ACHN (cell line): ENCODE data around the gene LIFR.
A peak's percentile ranks its signal among the peaks of the same experiment; 100 is the strongest.

Experiments used
- DNase-seq: peaks from one replicate; pipeline ENCODE4 v3.0.0-alpha.2; 2015
- in situ Hi-C: cut with HindIII; loops from 2 replicates; pipeline ENCODE4 v1.10.0; 2017; ENCODE audit warnings: low sequenced_read_pairs, low pct_ligation_motif_present, low pct_unique_long_range_greater_than_20kb

LIFR gene

GRCh38 chr5:38555354-38556087 lies 925 bp downstream of the LIFR start:
- in situ Hi-C loops, result no loop called here
- no peak for DNase-seq

- in situ Hi-C loops, result no loop called here
- DNase-seq, result no peak
These were observed 1.6 kb downstream of the LIFR start for GRCh38 chr5:38554861-38555260.

- in situ Hi-C loops, result no loop called here
- no peak for DNase-seq
These were observed 2.0 kb downstream of the LIFR start for GRCh38 chr5:38554403-38554802.

- in situ Hi-C loops, result no loop called here
- DNase-seq, result no peak
These were observed 3.4 kb downstream of the LIFR start for GRCh38 chr5:38553001-38553521.

- peak; percentile 63 for DNase-seq
- in situ Hi-C loops, result no loop called here
These were observed 5.1 kb downstream of the LIFR start for GRCh38 chr5:38551030-38552017.

- in situ Hi-C loops, result no loop called here
- peak; percentile 43 for DNase-seq
These were observed 8.2 kb downstream of the LIFR start for GRCh38 chr5:38548064-38548759.

GRCh38 chr5:38547257-38547656 lies 9.2 kb downstream of the LIFR start:
- in situ Hi-C loops, result no loop called here

GRCh38 chr5:38546691-38547146 lies 9.7 kb downstream of the LIFR start:
- in situ Hi-C loops, result no loop called here
- no peak for DNase-seq

More at GRCh38 chr5:38547257-38547656, 9.2 kb downstream of the LIFR start:
- DNase-seq, result no peak

- DNase-seq, result no peak
- in situ Hi-C loops, result no loop called here
These were observed 12.6 kb downstream of the LIFR start for GRCh38 chr5:38543886-38544285.

- in situ Hi-C loops, result no loop called here
- DNase-seq, result no peak
These were observed 13.4 kb downstream of the LIFR start for GRCh38 chr5:38543074-38543473.

GRCh38 chr5:38541174-38541725 lies 15.2 kb downstream of the LIFR start:
- in situ Hi-C loops, result no loop called here
- DNase-seq, result no peak

- in situ Hi-C loops, result no loop called here
These were observed 16.1 kb downstream of the LIFR start for GRCh38 chr5:38540314-38540713.

GRCh38 chr5:38538161-38538560 lies 18.3 kb downstream of the LIFR start:
- in situ Hi-C loops, result no loop called here
- no peak for DNase-seq

More at GRCh38 chr5:38540314-38540713, 16.1 kb downstream of the LIFR start:
- DNase-seq, result no peak

GRCh38 chr5:38537505-38537904 lies 18.9 kb downstream of the LIFR start:
- DNase-seq, result no peak

GRCh38 chr5:38536968-38537367 lies 19.5 kb downstream of the LIFR start:
- in situ Hi-C loops, result no loop called here

More at GRCh38 chr5:38537505-38537904, 18.9 kb downstream of the LIFR start:
- in situ Hi-C loops, result no loop called here

GRCh38 chr5:38535845-38536244 lies 20.6 kb downstream of the LIFR start:
- no peak for DNase-seq
- in situ Hi-C loops, result no loop called here

More at GRCh38 chr5:38536968-38537367, 19.5 kb downstream of the LIFR start:
- DNase-seq, result no peak

- in situ Hi-C loops, result no loop called here
- DNase-seq, result no peak
These were observed 21.1 kb downstream of the LIFR start for GRCh38 chr5:38535248-38535750.

GRCh38 chr5:38534156-38534453 lies 22.3 kb downstream of the LIFR start:
- in situ Hi-C loops, result no loop called here
- DNase-seq, result no peak
